K562 (cell line): ENCODE data around the gene DNAJB11. TPM values are rescaled to one million over a fixed set of nuclear protein-coding genes. Genes with fewer than 3 reads are reported as not detected.
A peak's percentile ranks its signal among the peaks of the same experiment; 100 is the strongest.

Source experiments
- CHD1 ChIP-seq: fragments of 200-600 bp; sonication (generic); IDR thresholded peaks from one replicate; pipeline ENCODE4 v1.6.1; 2012; ENCODE audit warnings: mild to moderate bottlenecking, moderate library complexity, low read length, inconsistent platforms
- CTCFL ChIP-seq: IDR thresholded peaks from 2 replicates; pipeline ENCODE4 v1.6.1; 2011; ENCODE audit warnings: borderline replicate concordance, low read depth, mild to moderate bottlenecking, moderate library complexity, low read length; ENCODE audit not compliant: insufficient read depth, poor library complexity, severe bottlenecking
- DACH1 ChIP-seq: fragments of 450-650 bp; IDR thresholded peaks from 2 replicates; pipeline ENCODE4 v1.6.1; 2018; ENCODE audit not compliant: partially characterized antibody
- HNRNPUL1 ChIP-seq: fragments of 200-400 bp; formaldehyde crosslinking; IDR thresholded peaks from 2 replicates; pipeline ENCODE4 v1.6.1; 2017; ENCODE audit warnings: low read length
- KAT8 ChIP-seq: fragments of 450-650 bp; IDR thresholded peaks from 2 replicates; pipeline ENCODE4 v1.6.1; 2016; ENCODE audit warnings: low read depth, mild to moderate bottlenecking
- KDM4B ChIP-seq, 2 experiments: fragments of 450-650 bp in 1 of 2; sonication (generic) in 1 of 2; IDR thresholded peaks; 2 replicates each; pipeline ENCODE4 v1.6.1; 2016 to 2017; ENCODE audit warnings: borderline replicate concordance in 2 of 2, antibody characterized with exemption in 1 of 2, low read depth in 1 of 2, mild to moderate bottlenecking in 1 of 2
- NBN ChIP-seq: fragments of 450-650 bp; IDR thresholded peaks from 2 replicates; pipeline ENCODE4 v1.6.1; 2016; ENCODE audit warnings: low read depth, mild to moderate bottlenecking
- PBX2 ChIP-seq, 2 experiments: IDR thresholded peaks in 1 of 2; conservative IDR thresholded peaks in 1 of 2; 2 replicates each; pipeline ENCODE4 v1.6.1; 2016; ENCODE audit warnings: low read depth in 2 of 2, mild to moderate bottlenecking in 1 of 2, missing compliant biosample characterization in 1 of 2, missing genetic modification characterization in 1 of 2, moderate library complexity in 1 of 2
- POLR2G ChIP-seq: fragments of 200-400 bp; formaldehyde crosslinking; IDR thresholded peaks from 2 replicates; pipeline ENCODE4 v1.6.1; 2017; ENCODE audit warnings: low read depth, mild to moderate bottlenecking, antibody characterized with exemption, low read length, moderate library complexity
- TSHZ1 ChIP-seq: fragments of 250-450 bp; sonication (Bioruptor Pico); IDR thresholded peaks from 2 replicates; pipeline ENCODE4 v1.4.0; 2020; ENCODE audit warnings: mild to moderate bottlenecking, moderate library complexity
- U2AF2 ChIP-seq: fragments of 200-400 bp; formaldehyde crosslinking; optimal IDR thresholded peaks from 2 replicates; pipeline ENCODE3; 2017; ENCODE audit warnings: low read depth, mild to moderate bottlenecking, low read length
- ZBTB11 ChIP-seq, 3 experiments: fragments of 200-800 bp in 1 of 3; fragments of 250-450 bp in 1 of 3; fragments of 450-650 bp in 1 of 3; sonication (Bioruptor Pico) in 1 of 3; sonication (Bioruptor generic) in 1 of 3; formaldehyde crosslinking in 1 of 3; IDR thresholded peaks; 2 replicates each; pipeline versions ENCODE4 v1.6.1 to v1.8.0; 2016 to 2022; ENCODE audit warnings: mild to moderate bottlenecking in 2 of 3, missing genetic modification characterization in 2 of 3, missing compliant biosample characterization in 1 of 3, moderate library complexity in 1 of 3
- ZC3H11A ChIP-seq: IDR thresholded peaks from 2 replicates; pipeline ENCODE4 v1.6.1; 2012; ENCODE audit warnings: low read depth, low read length, improper control_type of control experiment
- ZFX ChIP-seq: sonication (generic); formaldehyde crosslinking; IDR thresholded peaks from 2 replicates; pipeline ENCODE4 v1.8.0; 2022; ENCODE audit warnings: mild to moderate bottlenecking, missing genetic modification reagents, moderate library complexity
- ZNF143 ChIP-seq: sonication (generic); formaldehyde crosslinking; IDR thresholded peaks from 2 replicates; pipeline ENCODE4 v1.9.0; 2022; ENCODE audit warnings: mild to moderate bottlenecking, missing genetic modification reagents
- ZNF263 ChIP-seq: sonication (generic); formaldehyde crosslinking; IDR thresholded peaks from 2 replicates; pipeline ENCODE4 v1.8.0; 2022; ENCODE audit warnings: mild to moderate bottlenecking, missing genetic modification reagents, borderline replicate concordance
- polyA plus RNA-seq, 8 experiments: library from polyadenylated mRNA; depleted of rRNA in 4 of 8; stranded (reverse) in 5 of 8; unstranded in 3 of 8; fragments of >200 nt; fragmentation: Nextera tagmentation in 2 of 8; fragmentation: Illumina TruSeq in 1 of 8; extraction: Ambion mirVana in 2 of 8; extraction: Trizol in 1 of 8; gene quantifications; 2 replicates each; pipeline versions ENCODE4 v1.2.1 to v1.2.3, GENCODE V29; 2011 to 2014; ENCODE audit warnings: inconsistent platforms in 1 of 8, missing spikeins in 1 of 8
- total RNA-seq, 7 experiments: library from RNA; depleted of rRNA in 6 of 7; stranded (reverse); fragments of >200 nt in 6 of 7; fragmentation: Illumina TruSeq in 2 of 7; extraction: Trizol in 2 of 7; gene quantifications; 2 replicates each; pipeline versions ENCODE4 v1.2.1 to v1.2.3, GENCODE V29; 2011 to 2021; ENCODE audit warnings: low replicate concordance in 1 of 7

The DNAJB11 gene
- total and polyA plus RNA-seq, 9 of the 15 experiments (the other 6 are each of a cell fraction or from before 2014, with no cell fraction given): 14.8 to 74.7 (median 63.8) TPM

GRCh38 chr3:186569779-186570095 is 783 bp upstream of the DNAJB11 start (continued):
- TF ChIP-seq NBN (no peak), TSHZ1 (no peak), ZNF263 (no peak), ZFX (CRISPR knock-in tag) (0 out of 2 replicates have a peak, but pooled peaks have one; percentile 10), ZC3H11A (no peak), ZBTB11 (CRISPR knock-in tag; IDR thresholded peaks at IDR 0.05) (no peak), ZNF143 (CRISPR knock-in tag) (no peak; the same call in 1 of the 2 replicates), KDM4B (IDR thresholded peaks at IDR 0.05; ENCODE audit: borderline replicate concordance in 2 of 2, low read depth in 1 of 2) (no peak), CTCFL (no peak), POLR2G (no peak), DACH1 (no peak), PBX2 (CRISPR knock-in tag; IDR thresholded peaks at IDR 0.05; ENCODE audit: low read depth) (no peak), PBX2 (tag; conservative IDR thresholded peaks at IDR 0.05; ENCODE audit: low read depth) (no peak), U2AF2 (no peak), CHD1 (no peak), HNRNPUL1 (no peak), KAT8 (no peak)
